A673 (cell line): ENCODE data around the gene STAB2.

Source experiments
- CTCF ChIP-seq: fragments of 300-800, 200-600 bp; sonication (generic); conservative IDR thresholded peaks from 2 replicates; pipeline ENCODE4 v1.5.1; 2017; ENCODE audit warnings: low read depth, mild to moderate bottlenecking, antibody characterized with exemption, low read length, moderate library complexity, mixed read lengths
- EZH2 ChIP-seq: fragments of 200-600 bp; sonication (generic); IDR thresholded peaks from 2 replicates; pipeline ENCODE4 v1.6.1; 2017; ENCODE audit warnings: borderline replicate concordance, low read depth, mild to moderate bottlenecking, mixed read lengths, antibody characterized with exemption, low read length; ENCODE audit not compliant: poor library complexity, severe bottlenecking

GRCh38 chr12:103556890-103557627 lies 30.0 kb upstream of the STAB2 start:
- TF ChIP-seq EZH2 (no peak), CTCF (no peak)
